GM23338 (cell line): ENCODE results near the gene SF3B2. TPM values are rescaled to one million over a fixed set of nuclear protein-coding genes. Genes with fewer than 3 reads are reported as not detected.
A peak's percentile ranks its signal among the peaks of the same experiment; 100 is the strongest.

Experiments
- ATAC-seq: fragments of 200-7000 bp; cut with Tn5 transposase; 3 replicates; pipeline ENCODE4 v1.9.1; 2020
- DNase-seq: peaks from one replicate; pipeline ENCODE4 v3.0.0-alpha.2; 2015; ENCODE audit warnings: low spot score
- H2AFZ ChIP-seq: fragments of 200-600 bp; sonication (generic); 2 replicates; pipeline ENCODE4 v1.8.0; 2016; ENCODE audit warnings: antibody characterized with exemption, mild to moderate bottlenecking, moderate library complexity
- H3F3A ChIP-seq: fragments of 200-600 bp; sonication (generic); replicated peaks from 2 replicates; pipeline ENCODE4 v1.8.0; 2017; ENCODE audit warnings: antibody characterized with exemption, mixed run types, low read depth
- H3K27ac ChIP-seq: fragments of 200-600 bp; sonication (generic); 2 replicates; pipeline ENCODE4 v1.6.1; 2016; ENCODE audit warnings: low read depth
- H3K27me3 ChIP-seq: fragments of 200-600 bp; sonication (generic); 2 replicates; pipeline ENCODE4 v1.8.0; 2016; ENCODE audit warnings: mild to moderate bottlenecking, mixed run types, moderate library complexity; ENCODE audit not compliant: insufficient read depth
- H3K36me3 ChIP-seq: fragments of 200-600 bp; sonication (generic); 2 replicates; pipeline ENCODE4 v1.8.0; 2016; ENCODE audit warnings: mild to moderate bottlenecking; ENCODE audit not compliant: insufficient read depth
- H3K4me1 ChIP-seq: fragments of 200-600 bp; sonication (generic); 2 replicates; pipeline ENCODE4 v1.8.0; 2016; ENCODE audit warnings: mild to moderate bottlenecking, moderate library complexity; ENCODE audit not compliant: insufficient read depth
- H3K4me2 ChIP-seq: fragments of 200-600 bp; sonication (generic); 2 replicates; pipeline ENCODE4 v1.7.1; 2017; ENCODE audit warnings: mixed run types
- H3K4me3 ChIP-seq: fragments of 200-600 bp; sonication (generic); 2 replicates; pipeline ENCODE4 v1.6.1; 2016; ENCODE audit warnings: mixed run types
- H3K79me2 ChIP-seq: fragments of 200-600 bp; sonication (generic); replicated peaks from 2 replicates; pipeline ENCODE4 v1.8.0; 2017; ENCODE audit warnings: mild to moderate bottlenecking; ENCODE audit not compliant: insufficient read depth
- H3K9me2 ChIP-seq: fragments of 200-600 bp; sonication (generic); 2 replicates; pipeline ENCODE4 v1.8.0; 2017; ENCODE audit not compliant: insufficient read depth
- H4K20me1 ChIP-seq: fragments of 200-600 bp; sonication (generic); replicated peaks from 2 replicates; pipeline ENCODE4 v1.8.0; 2017; ENCODE audit warnings: mild to moderate bottlenecking; ENCODE audit not compliant: insufficient read depth
- H3K27ac Mint-ChIP-seq: 2 replicates; pipeline ENCODE4 v1.8.0; 2020; ENCODE audit warnings: inconsistent platforms, mild to moderate bottlenecking, moderate library complexity, mixed read lengths
- H3K27me3 Mint-ChIP-seq: 3 replicates; pipeline ENCODE4 v1.8.0; 2022; ENCODE audit warnings: low read depth, mild to moderate bottlenecking, moderate library complexity, mixed read lengths, inconsistent platforms; ENCODE audit not compliant: insufficient read depth, poor library complexity
- H3K36me3 Mint-ChIP-seq: 3 replicates; pipeline ENCODE4 v1.8.0; 2021; ENCODE audit warnings: low read depth, mild to moderate bottlenecking, inconsistent platforms, moderate library complexity, mixed read lengths
- H3K4me1 Mint-ChIP-seq: 3 replicates; pipeline ENCODE4 v1.8.0; 2020; ENCODE audit warnings: mild to moderate bottlenecking, inconsistent platforms, mixed read lengths
- H3K4me3 Mint-ChIP-seq: 3 replicates; pipeline ENCODE4 v1.8.0; 2021; ENCODE audit warnings: moderate library complexity, mild to moderate bottlenecking, inconsistent platforms, mixed read lengths
- H3K9me3 Mint-ChIP-seq: 3 replicates; pipeline ENCODE4 v1.8.0; 2020; ENCODE audit warnings: moderate library complexity, mild to moderate bottlenecking, inconsistent platforms, mixed read lengths
- CTCF ChIP-seq, 2 experiments: fragments of 200-600 bp in 1 of 2; sonication (generic) in 1 of 2; conservative IDR thresholded peaks; 2 replicates each; pipeline versions ENCODE4 v1.5.1 to v1.6.1; 2016 to 2017; ENCODE audit warnings: antibody characterized with exemption in 2 of 2, low read depth in 2 of 2, mild to moderate bottlenecking in 2 of 2, moderate library complexity in 1 of 2
- REST ChIP-seq: IDR thresholded peaks from one replicate; pipeline ENCODE4 v1.6.1; 2018; ENCODE audit warnings: antibody characterized with exemption; ENCODE audit not compliant: unreplicated experiment
- polyA plus RNA-seq: library from polyadenylated mRNA; unstranded; fragments of >200 nt; fragmentation: Nextera tagmentation; extraction: Ambion mirVana; gene quantifications from 2 replicates; pipeline ENCODE4 v1.2.1, GENCODE V29; 2016
- total RNA-seq: library from RNA; depleted of rRNA; stranded (reverse); fragments of >200 nt; shearing (Covaris generic); gene quantifications from 2 replicates; pipeline ENCODE4 v1.2.3, GENCODE V29; 2014

The SF3B2 gene
- total and polyA plus RNA-seq, 2 experiments from 2014 or later = 173 to 180 TPM

- TF ChIP-seq REST = no peak
These were observed at the start of gene SF3B2 (continued) for GRCh38 chr11:66051766-66052663.

DNA sequence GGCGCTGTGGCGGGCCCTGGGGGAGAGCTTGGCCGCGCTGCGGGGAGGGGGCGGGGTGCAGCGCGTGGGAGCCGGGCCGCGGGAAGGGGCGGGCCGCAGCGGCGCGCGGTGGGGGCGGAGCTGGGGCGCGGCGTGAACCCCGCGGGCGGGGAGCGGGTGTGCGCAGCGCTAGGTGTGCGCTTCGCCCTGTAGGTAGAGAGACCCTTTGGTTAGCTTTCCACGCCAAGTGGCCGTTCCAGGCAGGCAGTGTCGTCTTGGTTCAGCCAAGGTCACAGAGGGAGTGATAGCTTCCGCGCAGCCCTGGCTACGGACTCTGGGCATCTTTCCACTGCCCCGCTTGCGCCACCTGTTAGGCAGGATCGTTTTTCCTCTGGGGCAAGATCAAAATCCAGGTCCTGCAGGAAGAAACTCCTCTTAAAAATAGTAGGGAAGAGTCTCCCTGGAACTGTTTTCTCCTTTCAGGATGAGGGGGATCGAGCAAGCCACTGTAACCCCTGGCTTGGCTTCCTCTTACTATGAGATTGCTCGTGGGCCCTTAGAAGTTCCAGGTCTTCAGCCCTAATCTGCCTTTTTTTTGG is 49.4 kb upstream of the SF3B2 start:
- H2AFZ ChIP-seq = peak overlapping the region; percentile 56; the same call in 1 of the 2 replicates
- peaks cover 7% of the 10 kb centered on the region; the same call in 1 of the 2 replicates for H4K20me1 ChIP-seq
- Mint-ChIP-seq H3K4me1 (peaks cover 22% of the 10 kb centered on the region), H3K4me3 (peak overlapping the region; percentile 100), H3K27me3 (peaks cover 13% of the 10 kb centered on the region), H3K27ac (peak overlapping the region; percentile 99), H3K36me3 (peaks cover 67% of the 10 kb centered on the region), H3K9me3 (no peaks in the 10 kb centered on the region)
- peaks cover 39% of the 10 kb centered on the region for H3K79me2 ChIP-seq
- H3K9me2 ChIP-seq = no peaks in the 10 kb centered on the region
- no peaks in the 10 kb centered on the region for H3K27me3 ChIP-seq
- peaks cover 18% of the 10 kb centered on the region; the same call in 1 of the 2 replicates for H3F3A ChIP-seq
- H3K4me3 ChIP-seq = peak overlapping the region; percentile 97
- DNase-seq (peak; percentile 39), ATAC-seq (no peak; the same call in 2 of the 3 replicates)
- peaks cover 17% of the 10 kb centered on the region; the same call in 1 of the 2 replicates for H3K4me1 ChIP-seq
- peaks cover 24% of the 10 kb centered on the region for H3K36me3 ChIP-seq
- peak overlapping the region; percentile 93 for H3K4me2 ChIP-seq
- TF ChIP-seq REST (no peak), CTCF (conservative IDR thresholded peaks at IDR 0.05; ENCODE audit: low read depth in 2 of 2) (peak in 1 of 2 experiments; percentile 14; a peak in 1 of 4 replicates)
- peak overlapping the region; percentile 99 for H3K27ac ChIP-seq
